Measurements from ENCODE around the gene MET. TPM values are rescaled to one million over a fixed set of nuclear protein-coding genes. Genes with fewer than 3 reads are reported as not detected.
"Not testable (repeated sequence)": the region's sequence is repeated elsewhere in the genome, so short reads cannot be mapped to it uniquely, and the experiment has no call there.

The MET gene
- total RNA-seq, 2 donors from 2014 or later, result 15.8 to 18.6 TPM

- no peak for ATAC-seq (ENCODE audit: insufficient number of reproducible peaks, low FRiP score, low read depth)
- no peak for TF ChIP-seq CTCF (IDR thresholded peaks at IDR 0.05)
- no peaks in the 10 kb centered on the region for H3K4me1 ChIP-seq (ENCODE audit: control insufficient read depth in 1 of 2, low read depth in 2 of 2)
Observed at GRCh38 chr7:116753130-116753529, 81.1 kb downstream of the MET start.

GRCh38 chr7:116754186-116754585 is 82.2 kb downstream of the MET start:
- ATAC-seq (ENCODE audit: insufficient number of reproducible peaks, low FRiP score, low read depth), result no peak
- no peak for DNase-seq (ENCODE audit: low spot score)
- H3K4me1 ChIP-seq (ENCODE audit: control insufficient read depth in 1 of 2, low read depth in 2 of 2), result no peaks in the 10 kb centered on the region

More at GRCh38 chr7:116753130-116753529, 81.1 kb downstream of the MET start:
- no peak for DNase-seq (ENCODE audit: low spot score)
- Histone ChIP-seq H3K27me3 (replicated peaks; ENCODE audit: insufficient read depth) (no peaks in the 10 kb centered on the region), H3K36me3 (no peaks in the 10 kb centered on the region), H3K9me3 (no peaks in the 10 kb centered on the region), H3K4me3 (no peak overlapping the region), H3K27ac (no peak overlapping the region)

GRCh38 chr7:116757283-116757682 is 85.3 kb downstream of the MET start:
- no peak for ATAC-seq (ENCODE audit: insufficient number of reproducible peaks, low FRiP score, low read depth)
- Histone ChIP-seq H3K27ac (no peak overlapping the region), H3K27me3 (replicated peaks; ENCODE audit: insufficient read depth) (no peaks in the 10 kb centered on the region), H3K4me3 (no peak overlapping the region), H3K9me3 (no peaks in the 10 kb centered on the region), H3K36me3 (no peaks in the 10 kb centered on the region), H3K4me1 (ENCODE audit: control insufficient read depth in 1 of 2, low read depth in 2 of 2) (no peaks in the 10 kb centered on the region)
- no peak for TF ChIP-seq CTCF (IDR thresholded peaks at IDR 0.05)
- DNase-seq (ENCODE audit: low spot score), result no peak

More at GRCh38 chr7:116754186-116754585, 82.2 kb downstream of the MET start:
- no peaks in the 10 kb centered on the region for H3K27me3 ChIP-seq (replicated peaks; ENCODE audit: insufficient read depth)
- TF ChIP-seq CTCF (IDR thresholded peaks at IDR 0.05), result no peak
- no peak overlapping the region for H3K27ac ChIP-seq
- no peak overlapping the region for H3K4me3 ChIP-seq
- H3K9me3 ChIP-seq, result no peaks in the 10 kb centered on the region
- no peaks in the 10 kb centered on the region for H3K36me3 ChIP-seq

GRCh38 chr7:116759642-116760041 is 87.6 kb downstream of the MET start:
- H3K27ac ChIP-seq; H3K4me1 ChIP-seq (ENCODE audit: control insufficient read depth in 1 of 2, low read depth in 2 of 2); H3K36me3 ChIP-seq; H3K4me3 ChIP-seq; H3K27me3 ChIP-seq (replicated peaks; ENCODE audit: insufficient read depth); DNase-seq (ENCODE audit: low spot score); H3K9me3 ChIP-seq; ATAC-seq (ENCODE audit: insufficient number of reproducible peaks, low FRiP score, low read depth): not testable (repeated sequence)

- Histone ChIP-seq H3K4me3 (no peak overlapping the region), H3K27ac (no peak overlapping the region), H3K9me3 (no peaks in the 10 kb centered on the region), H3K36me3 (no peaks in the 10 kb centered on the region), H3K27me3 (replicated peaks; ENCODE audit: insufficient read depth) (no peaks in the 10 kb centered on the region), H3K4me1 (ENCODE audit: control insufficient read depth in 1 of 2, low read depth in 2 of 2) (no peaks in the 10 kb centered on the region)
- DNase-seq (ENCODE audit: low spot score), result no peak
- no peak for TF ChIP-seq CTCF (IDR thresholded peaks at IDR 0.05)
- ATAC-seq (ENCODE audit: insufficient number of reproducible peaks, low FRiP score, low read depth), result no peak
Observed at GRCh38 chr7:116762971-116763370, 91.0 kb downstream of the MET start.

- no peak for TF ChIP-seq CTCF (IDR thresholded peaks at IDR 0.05)
- Histone ChIP-seq H3K27me3 (replicated peaks; ENCODE audit: insufficient read depth) (no peaks in the 10 kb centered on the region), H3K4me1 (ENCODE audit: control insufficient read depth in 1 of 2, low read depth in 2 of 2) (no peaks in the 10 kb centered on the region), H3K4me3 (no peak overlapping the region), H3K27ac (no peak overlapping the region), H3K9me3 (no peaks in the 10 kb centered on the region), H3K36me3 (no peaks in the 10 kb centered on the region)
- no peak for ATAC-seq (ENCODE audit: insufficient number of reproducible peaks, low FRiP score, low read depth)
- DNase-seq (ENCODE audit: low spot score), result no peak
Observed at GRCh38 chr7:116763647-116764046, 91.7 kb downstream of the MET start.

Measured in thoracic aorta (tissue), 2 donors.